KOPT-K1 (cell line): ENCODE measurements around the gene MYOM1.

ENCODE experiments used
- H3K27ac ChIP-seq: fragments of 200-600 bp; sonication (generic); 2 replicates; pipeline ENCODE4 v1.5.1; 2016; ENCODE audit warnings: antibody characterized with exemption, mild to moderate bottlenecking, low read depth, low read length; ENCODE audit not compliant: poor library complexity, severe bottlenecking
- H3K36me3 ChIP-seq: fragments of 200-600 bp; sonication (generic); 2 replicates; pipeline ENCODE4 v1.5.1; 2017; ENCODE audit warnings: antibody characterized with exemption, mild to moderate bottlenecking, low read length, moderate library complexity; ENCODE audit not compliant: insufficient read depth
- H3K9me3 ChIP-seq: fragments of 200-600 bp; sonication (generic); 2 replicates; pipeline ENCODE4 v1.5.1; 2017; ENCODE audit warnings: antibody characterized with exemption, low read length, mild to moderate bottlenecking; ENCODE audit not compliant: insufficient read depth, poor library complexity, severe bottlenecking

MYOM1 gene

DNA sequence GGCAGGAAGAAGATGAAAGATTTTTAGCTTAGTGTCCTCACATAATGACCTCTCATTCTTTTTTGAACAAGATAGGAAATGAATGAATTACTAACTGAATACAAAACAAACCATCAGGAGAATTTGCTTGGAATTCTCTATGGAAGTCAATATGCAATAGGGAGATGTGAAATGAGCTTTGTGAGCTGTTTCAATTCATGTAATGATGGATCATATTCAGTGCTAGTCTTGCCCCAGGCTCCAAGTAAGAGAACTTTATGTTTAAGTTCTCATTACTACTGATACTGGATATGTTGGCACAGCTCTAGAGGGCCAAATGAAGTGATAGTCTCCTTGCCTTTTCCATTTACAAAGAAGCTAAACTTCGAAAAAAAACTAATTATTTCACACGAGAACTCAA lies 29.2 kb downstream of the MYOM1 start:
- Histone ChIP-seq H3K27ac (no peak overlapping the region), H3K36me3 (no peaks in the 10 kb centered on the region), H3K9me3 (no peaks in the 10 kb centered on the region)

DNA sequence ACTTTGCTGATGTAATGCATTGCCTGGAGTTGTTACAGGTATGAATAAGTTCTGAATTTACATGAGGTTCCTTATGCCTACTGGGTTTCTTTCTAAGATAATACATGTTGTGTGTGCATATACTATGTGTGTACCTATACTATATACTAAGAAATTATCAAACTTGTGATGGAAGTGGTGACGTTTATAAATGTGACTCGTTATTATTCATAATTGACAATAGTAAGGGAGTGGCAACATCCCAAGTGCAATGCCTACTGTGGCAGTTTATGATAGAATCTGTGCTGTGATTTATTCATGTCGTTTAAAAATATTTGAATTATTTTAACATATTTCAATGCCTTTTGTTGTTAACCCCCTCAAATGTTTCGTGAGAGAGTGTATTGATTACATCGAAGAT lies 29.9 kb downstream of the MYOM1 start:
- Histone ChIP-seq H3K9me3 (no peaks in the 10 kb centered on the region), H3K36me3 (no peaks in the 10 kb centered on the region), H3K27ac (no peak overlapping the region)

DNA sequence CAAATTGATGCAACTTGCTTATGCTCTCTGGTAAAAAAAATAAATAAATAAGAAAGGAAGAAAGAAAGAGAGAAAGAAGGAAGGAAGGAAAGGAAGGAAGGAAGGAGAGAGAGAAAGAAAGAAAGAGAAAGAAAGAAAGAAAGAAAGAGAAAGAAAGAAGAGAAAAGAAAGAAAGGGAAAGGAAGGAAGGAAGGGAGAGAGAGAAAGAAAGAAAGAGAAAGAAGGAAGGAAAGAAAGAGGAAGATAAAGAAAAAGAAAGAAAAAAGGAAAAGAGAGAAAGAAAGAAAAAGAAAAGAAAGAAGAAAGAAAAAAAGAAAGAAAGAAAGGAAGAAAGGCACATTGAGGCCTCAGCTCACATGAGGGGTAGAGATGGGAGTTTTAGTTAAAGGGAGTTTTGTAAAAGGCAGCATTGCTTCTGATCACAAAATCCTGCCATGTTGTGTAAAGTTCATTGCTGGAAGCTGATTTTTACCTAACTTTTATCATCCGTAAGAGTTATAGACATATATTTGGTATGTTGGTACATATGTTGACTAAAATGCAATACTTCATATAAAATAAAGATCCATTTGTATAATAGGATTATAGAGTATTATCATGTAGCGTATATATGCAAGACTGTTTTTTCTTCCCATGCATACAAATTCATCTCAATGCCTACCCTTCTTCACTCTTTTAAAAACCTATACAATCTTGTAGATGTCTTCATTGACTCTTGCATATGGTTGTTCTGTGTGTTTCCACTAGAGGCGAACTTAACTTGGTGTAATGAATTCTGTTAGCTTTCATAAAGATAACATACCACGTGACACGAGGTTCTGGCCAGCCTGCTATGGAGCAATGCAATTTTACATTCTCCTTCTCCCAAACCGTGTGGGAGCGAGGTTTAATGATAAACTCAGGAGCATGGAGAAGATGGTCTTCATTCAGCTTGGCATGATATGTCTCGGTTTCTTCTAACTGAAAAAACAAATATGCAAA lies 32.8 kb downstream of the MYOM1 start:
- Histone ChIP-seq H3K9me3 (no peaks in the 10 kb centered on the region), H3K36me3 (no peaks in the 10 kb centered on the region), H3K27ac (no peak overlapping the region)

DNA sequence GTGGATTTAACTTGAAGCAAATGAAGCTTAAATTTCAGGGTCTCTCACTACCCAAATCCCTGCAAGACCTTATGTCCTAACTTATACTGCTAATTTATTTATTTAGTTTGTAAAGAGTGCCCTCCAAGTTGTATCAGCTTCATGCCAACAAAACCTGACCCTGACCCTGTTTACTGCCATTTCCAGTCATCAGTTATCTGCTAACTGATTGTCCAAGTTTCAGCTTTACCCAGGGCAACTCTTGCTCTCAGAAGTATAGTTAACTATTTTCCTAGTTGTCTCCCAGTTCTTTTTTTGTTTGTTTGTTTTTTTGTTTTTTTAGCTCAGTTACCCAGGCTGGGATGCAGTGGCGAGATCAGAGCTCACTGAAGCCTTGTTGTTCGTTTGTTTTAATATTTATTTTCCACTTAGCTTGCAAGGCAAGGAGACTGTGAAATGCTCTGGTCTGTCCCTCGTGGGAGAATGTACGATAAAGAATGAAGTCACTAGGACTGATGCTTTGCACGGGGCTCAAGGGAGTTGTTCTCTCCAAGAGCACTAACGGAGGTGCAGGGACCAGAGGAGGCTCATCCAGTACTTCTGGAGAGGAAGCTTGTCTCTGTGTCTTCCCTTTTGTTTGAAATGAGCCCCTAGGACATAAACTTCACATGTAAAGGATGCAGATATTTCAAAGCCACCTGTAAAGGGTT lies 35.3 kb downstream of the MYOM1 start:
- no peak overlapping the region for H3K27ac ChIP-seq
- H3K9me3 ChIP-seq, result no peaks in the 10 kb centered on the region
- H3K36me3 ChIP-seq, result no peaks in the 10 kb centered on the region

DNA sequence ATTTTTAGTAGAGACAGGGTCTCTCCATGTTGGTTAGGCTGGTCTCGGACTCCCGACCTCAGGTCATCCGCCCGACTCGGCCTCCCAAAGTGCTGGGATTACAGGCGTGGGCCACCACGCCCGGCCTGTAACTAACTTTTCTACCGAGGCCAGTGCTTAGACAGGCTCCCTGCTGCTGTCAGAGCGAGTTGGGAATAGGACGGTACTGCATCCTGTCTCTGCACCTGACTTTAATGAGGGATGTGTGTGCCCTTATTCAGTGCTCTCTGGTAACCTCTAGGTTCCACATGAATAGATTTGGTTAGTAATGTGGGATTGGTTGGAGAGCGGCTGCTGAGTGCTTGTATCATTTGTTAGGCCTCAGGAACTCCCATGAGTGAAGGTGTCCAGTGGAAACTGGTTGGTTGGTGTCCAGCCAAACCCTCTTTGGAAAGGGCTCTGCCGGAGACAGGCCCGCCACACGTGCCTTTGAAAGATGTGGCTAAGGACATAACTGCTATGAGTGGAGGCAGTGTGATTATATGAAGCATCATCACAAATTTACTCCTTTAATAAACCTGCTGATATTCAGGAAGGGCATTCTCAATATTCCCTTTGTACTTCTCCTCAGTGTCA lies 36.6 kb downstream of the MYOM1 start:
- Histone ChIP-seq H3K36me3 (no peaks in the 10 kb centered on the region), H3K27ac (no peak overlapping the region), H3K9me3 (no peaks in the 10 kb centered on the region)

DNA sequence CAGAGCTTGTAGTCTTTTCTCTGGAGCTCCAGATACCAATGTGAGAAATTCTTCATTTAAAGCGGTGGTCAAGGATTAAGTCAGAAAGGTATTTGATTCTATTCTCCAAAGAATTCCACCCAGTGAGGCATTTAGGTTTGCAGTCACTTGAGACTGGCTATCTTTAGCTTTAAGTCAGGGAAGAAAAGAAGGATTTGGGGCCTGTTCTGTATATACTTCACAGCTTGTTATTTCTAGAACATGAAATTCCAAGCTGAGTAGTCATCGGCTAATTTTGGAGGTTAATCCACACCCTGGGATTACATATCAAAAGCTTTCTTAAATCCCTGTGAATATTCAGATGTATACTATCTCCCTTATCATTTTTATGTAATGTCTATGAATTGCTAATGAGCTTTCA lies 39.4 kb downstream of the MYOM1 start:
- no peak overlapping the region for H3K27ac ChIP-seq
- no peaks in the 10 kb centered on the region for H3K36me3 ChIP-seq

DNA sequence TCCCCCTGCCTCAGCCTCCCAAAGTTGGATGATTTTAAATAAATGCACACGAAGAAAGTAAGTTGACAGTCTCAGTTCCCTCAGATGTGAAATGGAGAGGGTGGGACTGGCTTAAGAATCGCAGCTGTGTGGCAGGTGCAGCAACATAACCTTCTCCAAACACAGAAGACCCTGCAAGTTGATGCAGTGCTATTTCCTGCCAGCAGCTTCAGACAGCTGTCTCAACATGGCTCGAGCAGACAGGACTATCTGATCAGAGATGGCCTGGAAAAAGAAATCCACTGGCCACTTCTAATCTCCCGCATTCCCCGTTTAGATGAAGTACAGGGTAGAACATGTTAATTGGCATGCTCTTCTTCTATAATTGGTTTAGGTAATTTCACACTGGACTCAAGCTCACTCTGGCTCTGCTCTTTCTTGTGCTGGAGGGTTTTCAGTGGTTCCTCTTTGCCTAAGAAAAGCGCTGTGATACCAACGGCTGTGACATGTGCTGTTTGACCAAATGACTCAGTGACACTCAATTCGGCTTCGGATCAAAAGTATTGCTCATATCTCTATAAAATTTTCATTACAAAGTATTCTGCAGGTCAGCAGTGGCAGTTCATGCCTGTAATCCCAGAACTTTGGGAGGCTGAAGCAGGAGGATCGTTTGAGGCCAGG lies 40.2 kb downstream of the MYOM1 start:
- Histone ChIP-seq H3K27ac (no peak overlapping the region), H3K9me3 (no peaks in the 10 kb centered on the region), H3K36me3 (no peaks in the 10 kb centered on the region)

More for the DNA sequence above, 39.4 kb downstream of the MYOM1 start:
- no peaks in the 10 kb centered on the region for H3K9me3 ChIP-seq

DNA sequence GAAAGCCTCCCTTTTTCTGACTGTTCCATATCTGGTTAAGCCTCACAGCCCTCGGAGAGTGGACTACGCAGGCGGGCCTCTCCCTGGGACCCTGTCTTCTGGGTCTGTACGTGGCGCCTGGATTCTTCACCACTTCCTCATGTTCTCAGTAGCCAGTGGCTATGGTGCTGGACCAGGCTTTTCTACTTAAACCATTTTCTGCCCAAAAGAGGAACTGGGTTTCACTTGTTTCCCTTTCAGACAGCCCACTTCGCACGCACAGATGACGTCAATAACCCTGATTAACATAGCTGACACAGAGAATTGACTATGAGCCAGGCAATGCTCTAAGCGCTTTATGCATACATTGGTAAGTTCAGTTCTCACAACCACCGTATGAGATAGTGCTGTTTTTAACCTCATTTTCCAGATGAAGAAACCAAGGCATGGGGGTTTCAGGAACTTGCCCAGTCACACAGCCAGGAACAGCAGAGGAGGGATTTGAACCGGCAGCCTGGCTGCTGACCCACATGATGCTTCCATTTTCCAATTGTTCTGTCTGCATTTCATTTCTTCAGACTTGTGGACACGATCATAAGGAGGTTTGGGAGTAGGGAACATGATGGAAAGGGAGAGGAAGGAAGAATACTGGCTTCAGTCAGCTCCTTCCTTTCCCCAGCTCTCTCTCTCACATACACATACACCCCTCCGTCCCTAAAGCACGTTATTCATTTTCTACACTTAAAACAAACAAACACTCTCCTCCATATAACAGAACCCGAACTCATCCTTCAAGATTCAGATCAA lies 41.7 kb downstream of the MYOM1 start:
- Histone ChIP-seq H3K27ac (no peak overlapping the region), H3K36me3 (no peaks in the 10 kb centered on the region)

DNA sequence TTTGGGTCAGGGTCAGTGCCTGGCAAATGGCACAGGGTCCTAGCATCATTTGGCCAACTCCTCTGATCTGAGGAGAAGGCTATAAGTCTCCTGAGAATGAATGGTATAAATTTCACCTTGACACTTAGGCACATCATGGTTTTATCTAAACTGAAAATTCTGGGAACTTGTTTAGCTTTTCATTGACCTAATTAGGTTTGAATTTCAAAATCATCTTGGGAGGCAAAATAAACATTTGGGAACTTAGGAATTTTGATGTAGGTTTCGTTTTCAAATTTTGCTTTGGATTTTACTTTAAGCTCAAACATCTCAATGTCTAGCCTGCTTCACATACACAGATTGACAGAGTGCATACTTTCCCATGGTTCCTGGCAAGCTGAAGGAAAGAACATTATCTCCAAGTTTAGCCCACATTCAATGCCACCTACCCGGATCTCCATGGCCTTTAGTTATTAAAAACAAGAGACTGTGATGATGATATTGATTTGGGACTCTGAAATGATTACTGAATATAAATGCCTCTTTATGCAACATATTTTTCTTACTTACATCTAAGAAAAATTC lies 44.5 kb downstream of the MYOM1 start:
- no peaks in the 10 kb centered on the region for H3K36me3 ChIP-seq
- H3K9me3 ChIP-seq, result no peaks in the 10 kb centered on the region
- H3K27ac ChIP-seq, result no peak overlapping the region

More for the DNA sequence above, 41.7 kb downstream of the MYOM1 start:
- H3K9me3 ChIP-seq, result no peaks in the 10 kb centered on the region

DNA sequence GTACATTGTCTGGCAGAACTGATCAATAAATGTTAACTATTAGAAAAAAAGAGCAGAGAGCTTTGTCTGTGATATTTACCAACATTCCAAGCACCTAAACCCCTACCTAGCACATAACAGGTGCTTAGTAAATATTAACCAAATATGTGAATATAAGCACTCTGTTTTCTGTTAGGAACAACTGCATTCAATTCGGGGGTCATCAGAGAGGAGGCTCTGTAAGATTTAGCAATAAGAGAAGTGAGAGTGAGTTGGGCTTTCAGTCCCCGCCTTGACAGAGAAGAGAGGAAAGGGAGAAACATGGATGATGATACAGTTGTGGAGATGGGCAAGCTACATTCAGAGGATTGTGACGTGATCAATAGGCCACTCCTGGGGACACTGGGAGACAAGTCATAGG lies 47.7 kb downstream of the MYOM1 start:
- H3K27ac ChIP-seq, result no peak overlapping the region
- no peaks in the 10 kb centered on the region for H3K36me3 ChIP-seq
- no peaks in the 10 kb centered on the region for H3K9me3 ChIP-seq

DNA sequence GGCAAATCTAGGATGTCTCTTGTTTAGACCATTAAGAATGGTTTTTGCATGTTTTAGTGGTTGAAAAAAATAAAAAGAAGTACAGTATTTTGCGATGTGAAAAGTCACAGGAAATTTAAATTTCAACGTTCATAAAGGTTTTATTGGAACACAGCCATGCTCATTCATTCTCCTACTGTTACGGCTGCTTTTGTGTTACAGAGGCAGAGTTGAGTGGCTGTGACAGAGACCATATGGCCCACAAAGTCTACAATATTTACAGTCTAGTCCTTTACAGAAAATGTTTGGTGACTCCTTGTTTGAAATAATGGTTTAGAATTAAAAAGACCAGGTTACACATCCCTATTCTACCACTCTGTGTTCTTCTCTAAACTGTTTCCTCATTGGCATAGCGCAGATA lies 48.1 kb downstream of the MYOM1 start:
- Histone ChIP-seq H3K27ac (no peak overlapping the region), H3K9me3 (no peaks in the 10 kb centered on the region), H3K36me3 (no peaks in the 10 kb centered on the region)

DNA sequence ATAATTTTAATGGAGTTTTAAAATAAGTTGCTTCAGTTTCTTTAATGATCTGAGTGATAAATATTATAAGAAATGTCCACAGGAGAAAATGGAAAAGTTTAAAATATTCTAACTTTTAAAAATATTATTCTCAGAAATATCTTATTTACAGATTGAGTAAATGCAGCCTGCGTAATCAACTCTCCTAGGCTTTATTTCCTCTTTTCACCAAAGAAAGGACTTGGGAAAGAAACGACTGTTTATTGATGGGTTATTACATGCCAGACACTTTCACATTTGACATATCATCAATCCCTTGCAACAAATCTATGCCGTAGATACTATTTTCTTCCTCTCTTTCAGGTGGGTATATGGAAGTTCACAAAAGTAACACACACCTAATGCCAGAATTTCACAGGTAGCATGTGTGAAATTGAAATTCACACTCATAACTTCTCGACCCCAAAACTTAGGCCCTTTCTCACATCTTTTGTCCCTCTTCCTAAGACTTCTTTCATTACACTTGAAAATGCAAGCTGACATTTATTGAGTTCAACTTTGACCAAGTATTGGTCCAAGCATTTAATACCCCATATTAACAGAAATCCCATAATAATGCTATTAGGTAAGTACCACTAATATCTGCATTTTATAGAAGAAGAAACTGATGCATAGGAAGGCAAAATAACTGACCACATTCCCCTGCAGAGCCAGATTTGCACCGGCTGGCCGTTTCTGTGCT lies 49.2 kb downstream of the MYOM1 start:
- H3K27ac ChIP-seq, result no peak overlapping the region
- H3K9me3 ChIP-seq, result no peaks in the 10 kb centered on the region
- H3K36me3 ChIP-seq, result no peaks in the 10 kb centered on the region

DNA sequence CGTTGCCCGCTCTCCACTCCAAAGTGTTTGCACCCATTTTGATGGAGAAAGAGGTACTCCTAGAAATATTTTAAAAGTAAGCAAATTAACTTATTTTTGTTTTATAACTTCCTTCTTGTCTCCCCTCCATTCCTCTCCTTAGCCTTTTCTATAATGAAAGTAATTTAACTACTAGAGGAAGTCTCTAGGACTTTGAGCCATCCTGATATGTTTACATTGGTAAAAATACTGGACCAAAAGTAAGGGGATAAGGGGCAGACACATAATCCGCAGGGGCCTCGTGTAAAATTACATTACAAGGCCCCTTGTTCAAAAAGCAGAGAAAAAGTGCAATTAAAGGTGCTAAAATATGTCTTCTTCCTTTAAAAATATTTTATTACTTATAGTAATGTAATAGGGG lies 55.4 kb downstream of the MYOM1 start:
- H3K9me3 ChIP-seq, result no peaks in the 10 kb centered on the region
- H3K36me3 ChIP-seq, result no peaks in the 10 kb centered on the region
- no peak overlapping the region for H3K27ac ChIP-seq
